GM18951 (cell line): ENCODE results near the gene MRPL27.

Source experiments
- POLR2A ChIP-seq: IDR thresholded peaks from 4 replicates; pipeline ENCODE4 v1.6.1; 2011; ENCODE audit warnings: mild to moderate bottlenecking; ENCODE audit not compliant: insufficient read length, insufficient read depth; ENCODE audit errors: extremely low read depth
- in situ Hi-C: fragments of 300-500 bp; cut with MboI; formaldehyde crosslinking; loops from one replicate; pipeline ENCODE4 v1.12.0; 2022; ENCODE audit warnings: low sequenced_read_pairs, mixed read lengths, inconsistent platforms; ENCODE audit not compliant: unreplicated experiment

The MRPL27 gene

DNA sequence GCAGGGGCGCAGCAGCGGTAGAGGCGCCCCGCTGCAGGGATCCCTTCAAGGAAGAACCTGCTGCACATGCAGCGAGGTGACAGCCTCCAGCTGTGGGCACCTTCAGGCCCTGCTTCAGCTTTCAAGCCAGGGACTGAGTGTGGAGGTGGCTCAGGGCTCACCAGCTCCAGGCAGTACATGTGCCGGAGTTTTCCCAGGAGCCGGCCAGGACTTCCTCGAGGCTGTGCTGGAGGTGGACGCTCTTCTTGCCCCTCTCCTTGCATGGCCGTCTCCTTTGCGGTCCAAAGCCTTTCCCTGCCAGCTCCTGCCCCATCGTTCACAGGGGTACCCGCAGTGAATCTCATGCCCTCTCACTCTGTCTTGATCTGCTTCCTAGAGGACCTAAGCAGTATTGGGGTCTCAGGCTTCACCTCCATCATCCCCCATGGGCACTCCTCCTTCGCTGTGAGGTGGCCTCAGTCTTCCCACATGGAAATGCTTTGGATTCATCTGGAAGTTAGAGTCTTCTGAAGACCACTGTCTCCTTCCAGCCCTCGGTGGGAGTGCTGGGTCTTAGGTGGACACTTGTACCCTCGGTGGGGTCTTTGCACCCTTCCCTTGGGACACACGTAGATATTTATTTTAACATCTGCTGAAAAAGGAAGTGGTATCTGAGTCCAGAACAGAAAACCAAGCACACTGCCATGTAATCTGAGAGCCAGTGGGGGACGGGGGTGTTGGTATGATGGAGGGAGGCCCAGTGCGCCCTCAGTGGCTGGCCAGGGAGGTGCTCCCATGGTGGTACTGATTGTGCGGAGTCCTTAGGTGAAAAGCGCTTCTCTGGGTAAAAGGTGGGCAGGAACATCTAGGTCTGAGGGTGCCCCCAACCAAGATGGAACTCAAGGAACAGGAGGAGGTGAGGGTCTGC lies 20.0 kb downstream of the MRPL27 start:
- no peak for TF ChIP-seq POLR2A
- in situ Hi-C loops: no loop called here

DNA sequence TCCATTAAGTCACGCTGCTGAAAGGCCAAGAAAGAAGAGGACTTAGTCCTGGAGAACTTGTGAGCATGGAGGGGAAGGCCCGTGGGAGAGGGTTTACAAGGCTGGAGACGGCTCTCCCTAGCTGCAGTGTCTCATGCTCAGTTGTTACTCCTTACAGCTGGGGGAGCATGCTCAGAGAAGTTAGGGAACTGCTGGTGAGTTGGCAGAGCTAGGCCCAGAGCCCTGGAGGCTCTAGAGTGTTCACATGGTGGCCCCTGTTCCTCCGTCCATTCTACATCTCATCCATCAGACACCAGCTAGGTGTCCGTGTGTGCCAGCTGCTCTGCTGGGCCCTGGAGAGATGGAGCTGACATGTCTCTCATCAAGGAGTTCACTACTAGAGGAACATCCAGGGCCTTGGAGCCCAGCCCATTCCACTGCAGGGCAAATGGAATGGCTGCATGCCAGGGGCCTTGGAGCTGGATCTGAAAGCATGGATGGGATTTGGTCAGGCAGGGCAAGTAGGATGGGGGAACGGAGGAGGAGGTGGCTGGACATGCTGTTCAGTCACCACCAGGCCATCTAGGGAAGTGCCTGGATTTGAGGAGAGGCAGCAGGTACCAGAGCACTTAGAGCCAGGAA lies 20.8 kb downstream of the MRPL27 start:
- in situ Hi-C loops: no loop called here
- no peak for TF ChIP-seq POLR2A

DNA sequence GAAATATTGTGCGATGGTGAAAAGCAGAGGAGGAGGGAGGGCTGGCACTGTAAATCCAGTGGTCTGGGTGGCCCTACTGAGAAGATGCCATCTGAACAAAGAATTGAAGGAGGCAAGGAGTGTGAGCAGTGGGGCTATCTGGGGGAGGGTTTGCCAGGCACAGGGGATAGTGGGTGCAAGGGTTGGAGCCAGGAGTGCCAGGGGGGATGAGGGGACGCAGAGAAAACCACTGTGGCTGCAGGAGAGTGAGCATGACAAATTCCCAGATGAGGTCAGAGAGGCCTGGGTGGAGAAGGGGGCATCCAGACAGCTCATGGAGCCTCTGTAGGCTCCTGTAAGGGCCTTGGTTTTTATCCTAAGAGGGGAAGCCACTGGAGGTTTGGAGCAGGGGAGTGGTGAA lies 22.3 kb downstream of the MRPL27 start:
- in situ Hi-C loops: no loop called here
- TF ChIP-seq POLR2A: no peak

DNA sequence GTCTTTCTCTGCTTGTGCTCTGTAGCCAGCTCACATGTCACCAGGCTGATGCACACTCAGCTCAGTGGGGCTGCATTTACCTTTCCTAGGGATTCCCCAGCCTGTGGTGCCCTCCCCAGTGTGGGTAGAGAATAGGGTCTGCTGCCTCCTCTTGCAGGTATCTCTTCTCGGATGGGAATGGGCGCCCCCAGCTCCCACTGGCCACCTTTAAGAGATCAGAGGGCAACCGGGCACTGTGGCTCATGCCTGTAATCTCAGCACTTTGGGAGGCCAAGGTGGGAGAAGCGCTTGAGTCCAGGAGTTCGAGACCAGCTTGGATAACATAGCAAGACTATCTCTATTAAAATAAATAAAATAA lies 23.8 kb downstream of the MRPL27 start:
- in situ Hi-C loops: no loop called here
- no peak for TF ChIP-seq POLR2A

DNA sequence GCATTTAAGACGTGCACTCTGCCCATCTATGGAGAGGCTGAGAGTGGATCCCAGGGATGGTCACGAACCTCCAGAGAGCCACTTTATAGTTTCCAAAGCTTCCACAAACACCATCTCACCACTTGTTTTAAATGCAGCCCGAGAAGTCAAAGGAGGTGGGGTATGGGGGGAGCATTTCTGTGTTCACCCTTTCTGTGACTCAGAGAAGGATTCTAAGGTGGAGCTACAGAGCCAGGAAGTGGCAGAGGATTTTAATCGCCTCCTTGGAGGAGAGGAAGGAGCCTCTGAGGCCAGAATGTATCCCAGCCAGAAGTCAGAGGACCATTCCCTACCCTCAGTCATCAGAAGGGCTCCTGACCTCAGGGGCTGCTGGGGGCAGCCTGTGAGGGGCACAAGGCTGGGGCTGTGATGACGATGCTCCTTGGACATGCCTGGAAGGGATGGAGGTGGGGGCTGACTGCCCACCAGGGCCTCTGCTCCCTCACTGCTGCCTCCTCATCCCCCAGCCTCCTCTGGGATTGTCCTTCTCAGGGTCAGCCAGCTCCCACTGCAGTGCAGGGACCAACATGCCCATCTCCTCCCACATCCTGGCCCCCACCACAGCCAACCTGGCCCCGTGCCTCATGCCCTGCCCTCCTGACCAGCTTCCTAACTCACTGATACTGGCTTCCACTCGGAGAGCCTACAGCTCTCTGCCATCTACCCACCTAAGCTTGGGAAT lies 24.3 kb downstream of the MRPL27 start:
- no peak for TF ChIP-seq POLR2A
- in situ Hi-C loops: no loop called here

DNA sequence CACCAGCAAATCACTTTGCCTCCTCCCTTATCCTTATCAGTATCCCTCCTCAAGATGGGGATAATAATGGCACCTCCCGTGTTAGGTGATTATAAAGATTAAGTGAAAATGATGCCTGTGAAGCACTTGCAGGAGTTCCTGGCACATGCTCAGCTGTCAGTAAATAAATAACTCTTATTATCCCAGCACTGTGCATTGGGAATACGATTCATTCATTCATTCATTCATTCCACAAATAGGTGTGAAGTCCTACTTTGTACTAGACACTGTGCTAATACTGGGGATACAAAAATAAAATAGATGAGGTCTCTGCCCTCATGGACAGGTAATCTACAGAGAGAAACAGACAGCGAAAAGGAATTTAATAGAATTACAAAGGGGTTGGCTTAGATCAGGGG lies 25.1 kb downstream of the MRPL27 start:
- in situ Hi-C loops: no loop called here
- no peak for TF ChIP-seq POLR2A

DNA sequence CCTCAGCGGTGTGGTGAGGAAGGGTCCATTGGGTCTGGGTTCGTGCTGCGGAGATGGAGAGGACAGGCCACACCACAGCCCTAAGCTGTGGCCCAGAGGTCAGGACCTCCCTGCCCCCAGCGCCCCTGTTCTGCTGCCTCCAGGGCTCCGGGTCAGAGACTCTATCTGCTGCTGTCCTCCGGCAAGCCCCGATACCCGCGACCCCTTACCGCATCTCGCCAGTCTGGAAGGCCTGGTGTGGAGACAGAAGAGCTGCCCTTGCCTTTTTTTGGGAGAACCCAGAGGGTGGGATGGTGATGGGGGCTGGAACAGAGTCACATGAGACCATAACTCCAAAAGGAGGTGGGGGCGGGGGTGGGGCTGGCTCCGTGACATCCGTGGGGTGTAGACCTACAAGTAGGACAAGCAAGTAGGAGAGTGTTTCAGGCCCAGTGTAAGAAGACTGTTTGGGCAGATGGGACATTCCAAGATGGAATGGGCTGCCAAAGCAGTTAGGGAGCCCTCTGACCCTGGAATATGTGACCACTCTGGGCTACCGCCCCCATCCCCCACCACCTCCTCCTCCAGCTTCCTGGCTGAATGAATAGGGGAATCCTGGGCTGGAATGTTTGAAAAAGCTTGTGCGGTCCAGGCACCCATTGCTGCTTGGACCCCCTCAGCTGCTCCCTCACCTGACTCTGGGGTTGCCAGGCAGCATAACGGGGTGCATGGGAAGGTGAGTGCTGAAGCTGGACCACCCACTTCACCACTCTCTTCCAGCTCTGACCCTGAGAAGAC lies 25.7 kb downstream of the MRPL27 start:
- in situ Hi-C loops: no loop called here
- no peak for TF ChIP-seq POLR2A

DNA sequence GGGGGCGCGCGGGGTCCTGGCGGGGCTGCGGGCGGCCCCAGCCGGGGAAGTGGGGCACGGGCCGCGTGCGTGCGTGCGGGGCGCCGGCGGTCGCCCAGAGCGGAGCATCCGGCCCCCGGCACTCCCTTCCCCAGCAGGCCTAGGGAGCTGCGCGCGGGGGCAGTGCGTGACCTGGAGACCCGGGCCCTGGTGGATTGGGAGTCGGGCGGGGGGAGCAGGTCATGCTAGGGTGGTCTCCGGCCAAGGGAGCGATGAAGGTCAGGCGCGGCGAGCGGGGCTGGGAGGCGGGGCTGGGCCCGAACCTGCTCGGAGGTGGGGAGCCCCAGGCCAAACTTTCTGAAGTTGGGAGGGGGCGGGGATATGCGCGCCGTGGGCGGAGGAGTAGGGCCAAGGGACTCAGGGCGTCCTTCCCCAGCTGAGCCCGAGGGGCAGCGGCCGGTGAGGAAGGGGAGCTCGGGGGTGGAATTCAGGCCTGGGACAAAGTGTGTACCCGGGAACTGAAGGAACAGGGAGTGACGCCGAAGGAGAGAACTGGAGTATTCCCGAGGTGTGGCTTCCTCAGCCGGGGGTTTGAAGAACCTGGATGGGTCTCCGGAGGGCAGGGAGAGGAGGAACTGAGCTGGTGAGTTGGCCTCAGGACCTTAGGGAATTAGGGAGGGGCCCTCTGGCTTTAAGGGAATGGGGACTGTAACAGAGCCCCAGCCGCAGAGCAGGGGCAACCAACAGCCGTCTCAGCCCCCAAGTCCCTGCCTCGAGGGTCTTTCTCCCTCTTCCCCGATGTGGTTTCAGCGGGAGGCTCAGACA lies 26.5 kb downstream of the MRPL27 start:
- TF ChIP-seq POLR2A: no peak
- in situ Hi-C loops: no loop called here

DNA sequence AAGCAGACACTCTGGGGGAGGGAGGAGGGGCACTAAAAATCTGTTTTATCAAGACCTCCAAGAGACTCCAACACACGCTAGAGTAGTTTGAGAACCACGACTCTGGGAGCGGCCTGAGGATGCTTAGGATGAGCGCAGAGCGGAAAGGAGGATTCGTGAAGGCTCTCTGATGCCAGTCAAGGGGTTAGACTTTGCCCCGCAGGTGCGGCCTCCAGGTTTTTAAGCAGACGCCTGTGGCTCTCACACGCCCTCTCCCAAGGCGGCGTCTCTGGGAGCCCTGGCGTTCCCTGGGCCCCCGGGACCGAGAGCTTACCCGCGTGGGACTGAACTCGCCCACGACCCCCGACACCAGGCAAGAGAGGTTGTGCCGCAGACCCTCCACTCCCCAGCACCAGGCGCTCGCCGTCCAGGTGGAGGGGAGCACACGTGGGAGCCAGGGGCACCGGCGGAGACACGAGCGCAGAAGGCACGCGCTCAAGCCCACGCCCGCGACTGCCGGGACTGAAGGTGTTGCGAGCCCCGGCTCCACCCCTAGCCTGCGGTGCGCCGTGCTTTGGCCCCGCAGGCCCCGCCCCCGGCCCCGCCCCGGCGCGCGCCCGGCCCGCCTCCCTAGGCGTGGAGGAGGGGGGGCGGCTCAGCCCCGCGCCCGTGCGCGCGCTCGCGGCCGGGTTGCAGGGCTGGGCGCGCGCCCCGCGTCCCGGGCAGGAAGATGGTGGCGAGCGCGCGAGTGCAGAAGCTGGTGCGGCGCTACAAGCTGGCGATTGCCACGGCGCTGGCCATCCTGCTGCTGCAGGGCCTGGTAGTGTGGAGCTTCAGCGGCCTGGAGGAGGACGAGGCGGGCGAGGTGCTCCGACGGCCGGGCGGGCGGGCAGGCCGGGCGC lies 27.3 kb downstream of the MRPL27 start, which contains the start of gene XYLT2:
XYLT2 (plus strand) TSS at position 695 of the 881 bp plus-strand sequence; CDS start at position 710, 15 bp downstream.
- peak; percentile 83 for TF ChIP-seq POLR2A
- in situ Hi-C loops: no loop called here

DNA sequence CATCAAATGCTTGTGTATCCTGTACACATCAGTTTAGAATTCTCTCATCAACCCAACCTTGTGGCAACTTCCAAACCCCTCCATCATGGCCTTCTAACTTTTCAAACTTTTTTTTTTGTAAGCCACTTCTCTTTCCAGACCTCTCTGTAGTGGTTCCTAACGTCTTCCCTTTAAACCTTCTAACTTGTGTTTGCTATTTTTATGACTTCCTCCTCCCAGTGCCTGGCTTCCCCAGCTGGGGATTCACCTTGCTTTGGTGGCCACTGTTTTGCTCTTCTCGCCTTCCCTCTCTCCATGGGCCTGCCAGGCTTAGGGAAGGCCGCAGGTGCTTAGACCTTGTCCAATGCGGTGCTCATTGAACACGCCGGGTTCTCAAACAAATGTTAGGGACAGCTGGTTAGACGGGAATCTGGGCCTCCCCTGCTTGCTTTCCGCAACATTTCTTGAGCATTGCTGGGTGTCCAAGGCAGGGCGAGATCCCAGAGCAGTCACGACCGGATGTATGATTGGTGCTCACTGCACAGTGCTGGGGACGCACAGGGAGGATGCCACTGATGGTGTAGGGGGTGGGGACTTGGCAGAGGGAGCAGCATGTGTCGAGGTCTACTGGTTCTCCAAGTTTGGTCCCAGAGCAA lies 28.1 kb downstream of the MRPL27 start:
- in situ Hi-C loops: no loop called here
- TF ChIP-seq POLR2A: no peak

DNA sequence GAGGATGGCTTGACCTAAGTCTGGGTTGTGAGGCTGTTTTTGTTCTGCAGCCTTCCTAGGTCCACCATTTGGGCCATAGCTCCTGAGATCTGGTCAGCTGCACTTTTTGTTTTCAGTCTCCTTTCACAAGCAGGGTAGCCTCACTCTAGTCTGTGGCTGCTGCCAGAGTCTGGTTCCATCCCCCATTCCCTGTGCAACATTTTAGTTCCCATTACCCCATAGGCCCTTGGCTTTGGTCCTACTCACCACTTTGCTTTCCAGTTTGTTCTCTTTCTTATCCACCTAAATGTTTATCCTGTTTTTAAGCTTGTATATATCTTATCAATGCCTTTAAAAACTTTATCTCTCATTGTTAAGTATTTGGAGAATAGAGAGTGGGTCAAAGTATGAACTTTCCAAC lies 33.6 kb downstream of the MRPL27 start:
- no peak for TF ChIP-seq POLR2A
- in situ Hi-C loops: no loop called here
